WTC11 (cell line): ENCODE results near the gene RAMAC.

ENCODE experiments used
- CTCF ChIP-seq: fragments of 200-600 bp; IDR thresholded peaks from 2 replicates; pipeline ENCODE4 v1.8.0; 2022; ENCODE audit warnings: antibody characterized with exemption
- JUN ChIP-seq: sonication (generic); formaldehyde crosslinking; IDR thresholded peaks from 2 replicates; pipeline ENCODE4 v1.8.0; 2023; ENCODE audit warnings: mild to moderate bottlenecking, missing genetic modification reagents
- MXD4 ChIP-seq: fragments of 250-450 bp; sonication (Bioruptor Pico); IDR thresholded peaks from 2 replicates; pipeline ENCODE4 v1.8.0; 2021; ENCODE audit warnings: mild to moderate bottlenecking, moderate library complexity, borderline replicate concordance
- NFYB ChIP-seq: sonication (generic); formaldehyde crosslinking; conservative IDR thresholded peaks from 2 replicates; pipeline ENCODE4 v1.8.0; 2022; ENCODE audit warnings: low read depth, missing genetic modification reagents
- SMAD3 ChIP-seq: sonication (generic); formaldehyde crosslinking; IDR thresholded peaks from 2 replicates; pipeline ENCODE4 v1.8.0; 2022; ENCODE audit warnings: missing genetic modification reagents, mild to moderate bottlenecking, borderline replicate concordance
- TCF7 ChIP-seq: sonication (generic); formaldehyde crosslinking; IDR thresholded peaks from 2 replicates; pipeline ENCODE4 v1.8.0; 2022; ENCODE audit warnings: mild to moderate bottlenecking, low read depth, missing genetic modification reagents, moderate library complexity
- ZNF263 ChIP-seq: sonication (generic); formaldehyde crosslinking; IDR thresholded peaks from 2 replicates; pipeline ENCODE4 v1.8.1; 2022; ENCODE audit warnings: low read depth, mild to moderate bottlenecking, moderate library complexity, missing genetic modification reagents
- ZNF425 ChIP-seq: fragments of 250-450 bp; sonication (Bioruptor Pico); conservative IDR thresholded peaks from 2 replicates; pipeline ENCODE4 v1.9.0; 2021; ENCODE audit warnings: mild to moderate bottlenecking
- TF ChIP-seq, protein P1 (sequence below): sonication (generic); formaldehyde crosslinking; IDR thresholded peaks from 2 replicates; pipeline ENCODE4 v1.8.1; 2023; ENCODE audit warnings: mild to moderate bottlenecking, missing genetic modification reagents, moderate library complexity
- TF ChIP-seq, protein P2 (sequence below): sonication (generic); formaldehyde crosslinking; IDR thresholded peaks from 2 replicates; pipeline ENCODE4 v1.8.1; 2023; ENCODE audit warnings: mild to moderate bottlenecking, missing genetic modification reagents
- TF ChIP-seq, protein P3 (sequence below): sonication (generic); formaldehyde crosslinking; IDR thresholded peaks from 2 replicates; pipeline ENCODE4 v1.8.1; 2022; ENCODE audit warnings: mild to moderate bottlenecking, missing genetic modification reagents, moderate library complexity, borderline replicate concordance
- TF ChIP-seq, protein P4 (sequence below): sonication (generic); formaldehyde crosslinking; IDR thresholded peaks from 2 replicates; pipeline ENCODE4 v1.8.0; 2023; ENCODE audit warnings: missing genetic modification reagents, mild to moderate bottlenecking, borderline replicate concordance

GRCh38 chr15:83012636-83013035 lies 26.6 kb downstream of the RAMAC start:
- TF ChIP-seq ZNF425 (no peak), MXD4 (CRISPR knock-in tag) (no peak), CTCF (no peak), JUN (CRISPR knock-in tag) (no peak), NFYB (CRISPR knock-in tag) (no peak), TCF7 (CRISPR knock-in tag) (no peak), SMAD3 (CRISPR knock-in tag) (no peak), ZNF263 (no peak)
- TF ChIP-seq, protein P1, sequence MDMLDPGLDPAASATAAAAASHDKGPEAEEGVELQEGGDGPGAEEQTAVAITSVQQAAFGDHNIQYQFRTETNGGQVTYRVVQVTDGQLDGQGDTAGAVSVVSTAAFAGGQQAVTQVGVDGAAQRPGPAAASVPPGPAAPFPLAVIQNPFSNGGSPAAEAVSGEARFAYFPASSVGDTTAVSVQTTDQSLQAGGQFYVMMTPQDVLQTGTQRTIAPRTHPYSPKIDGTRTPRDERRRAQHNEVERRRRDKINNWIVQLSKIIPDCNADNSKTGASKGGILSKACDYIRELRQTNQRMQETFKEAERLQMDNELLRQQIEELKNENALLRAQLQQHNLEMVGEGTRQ (CRISPR knock-in tag), result no peak
- TF ChIP-seq, protein P2, sequence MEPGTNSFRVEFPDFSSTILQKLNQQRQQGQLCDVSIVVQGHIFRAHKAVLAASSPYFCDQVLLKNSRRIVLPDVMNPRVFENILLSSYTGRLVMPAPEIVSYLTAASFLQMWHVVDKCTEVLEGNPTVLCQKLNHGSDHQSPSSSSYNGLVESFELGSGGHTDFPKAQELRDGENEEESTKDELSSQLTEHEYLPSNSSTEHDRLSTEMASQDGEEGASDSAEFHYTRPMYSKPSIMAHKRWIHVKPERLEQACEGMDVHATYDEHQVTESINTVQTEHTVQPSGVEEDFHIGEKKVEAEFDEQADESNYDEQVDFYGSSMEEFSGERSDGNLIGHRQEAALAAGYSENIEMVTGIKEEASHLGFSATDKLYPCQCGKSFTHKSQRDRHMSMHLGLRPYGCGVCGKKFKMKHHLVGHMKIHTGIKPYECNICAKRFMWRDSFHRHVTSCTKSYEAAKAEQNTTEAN (CRISPR knock-in tag), result no peak
- TF ChIP-seq, protein P3, sequence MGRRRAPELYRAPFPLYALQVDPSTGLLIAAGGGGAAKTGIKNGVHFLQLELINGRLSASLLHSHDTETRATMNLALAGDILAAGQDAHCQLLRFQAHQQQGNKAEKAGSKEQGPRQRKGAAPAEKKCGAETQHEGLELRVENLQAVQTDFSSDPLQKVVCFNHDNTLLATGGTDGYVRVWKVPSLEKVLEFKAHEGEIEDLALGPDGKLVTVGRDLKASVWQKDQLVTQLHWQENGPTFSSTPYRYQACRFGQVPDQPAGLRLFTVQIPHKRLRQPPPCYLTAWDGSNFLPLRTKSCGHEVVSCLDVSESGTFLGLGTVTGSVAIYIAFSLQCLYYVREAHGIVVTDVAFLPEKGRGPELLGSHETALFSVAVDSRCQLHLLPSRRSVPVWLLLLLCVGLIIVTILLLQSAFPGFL (CRISPR knock-in tag), result no peak
- TF ChIP-seq, protein P4, sequence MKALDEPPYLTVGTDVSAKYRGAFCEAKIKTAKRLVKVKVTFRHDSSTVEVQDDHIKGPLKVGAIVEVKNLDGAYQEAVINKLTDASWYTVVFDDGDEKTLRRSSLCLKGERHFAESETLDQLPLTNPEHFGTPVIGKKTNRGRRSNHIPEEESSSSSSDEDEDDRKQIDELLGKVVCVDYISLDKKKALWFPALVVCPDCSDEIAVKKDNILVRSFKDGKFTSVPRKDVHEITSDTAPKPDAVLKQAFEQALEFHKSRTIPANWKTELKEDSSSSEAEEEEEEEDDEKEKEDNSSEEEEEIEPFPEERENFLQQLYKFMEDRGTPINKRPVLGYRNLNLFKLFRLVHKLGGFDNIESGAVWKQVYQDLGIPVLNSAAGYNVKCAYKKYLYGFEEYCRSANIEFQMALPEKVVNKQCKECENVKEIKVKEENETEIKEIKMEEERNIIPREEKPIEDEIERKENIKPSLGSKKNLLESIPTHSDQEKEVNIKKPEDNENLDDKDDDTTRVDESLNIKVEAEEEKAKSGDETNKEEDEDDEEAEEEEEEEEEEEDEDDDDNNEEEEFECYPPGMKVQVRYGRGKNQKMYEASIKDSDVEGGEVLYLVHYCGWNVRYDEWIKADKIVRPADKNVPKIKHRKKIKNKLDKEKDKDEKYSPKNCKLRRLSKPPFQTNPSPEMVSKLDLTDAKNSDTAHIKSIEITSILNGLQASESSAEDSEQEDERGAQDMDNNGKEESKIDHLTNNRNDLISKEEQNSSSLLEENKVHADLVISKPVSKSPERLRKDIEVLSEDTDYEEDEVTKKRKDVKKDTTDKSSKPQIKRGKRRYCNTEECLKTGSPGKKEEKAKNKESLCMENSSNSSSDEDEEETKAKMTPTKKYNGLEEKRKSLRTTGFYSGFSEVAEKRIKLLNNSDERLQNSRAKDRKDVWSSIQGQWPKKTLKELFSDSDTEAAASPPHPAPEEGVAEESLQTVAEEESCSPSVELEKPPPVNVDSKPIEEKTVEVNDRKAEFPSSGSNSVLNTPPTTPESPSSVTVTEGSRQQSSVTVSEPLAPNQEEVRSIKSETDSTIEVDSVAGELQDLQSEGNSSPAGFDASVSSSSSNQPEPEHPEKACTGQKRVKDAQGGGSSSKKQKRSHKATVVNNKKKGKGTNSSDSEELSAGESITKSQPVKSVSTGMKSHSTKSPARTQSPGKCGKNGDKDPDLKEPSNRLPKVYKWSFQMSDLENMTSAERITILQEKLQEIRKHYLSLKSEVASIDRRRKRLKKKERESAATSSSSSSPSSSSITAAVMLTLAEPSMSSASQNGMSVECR (CRISPR knock-in tag), result no peak
